HL-60 (cell line): ENCODE measurements around the gene APIP.
A peak's percentile ranks its signal among the peaks of the same experiment; 100 is the strongest.

Source experiments
- DNase-seq, 2 experiments: peaks; one replicate each; pipeline ENCODE4 v3.0.0-alpha.2; 2010 to 2020; ENCODE audit warnings: low read depth in 1 of 2, low spot score in 1 of 2
- H3K27ac ChIP-seq: fragments of 250-450 bp; sonication (Bioruptor Pico); replicated peaks from 2 replicates; pipeline ENCODE4 v1.5.1; 2020; ENCODE audit warnings: mild to moderate bottlenecking, moderate library complexity
- H3K27me3 ChIP-seq: fragments of 250-450 bp; sonication (Bioruptor Pico); 2 replicates; pipeline ENCODE4 v1.5.1; 2021; ENCODE audit warnings: mild to moderate bottlenecking, moderate library complexity; ENCODE audit not compliant: insufficient read depth, poor library complexity, severe bottlenecking
- H3K4me3 ChIP-seq: replicated peaks from 2 replicates; pipeline ENCODE4 v1.5.1; 2011; ENCODE audit warnings: mild to moderate bottlenecking, control low read depth, low read length; ENCODE audit not compliant: insufficient read depth
- GABPA ChIP-seq: IDR thresholded peaks from 2 replicates; pipeline ENCODE4 v1.6.1; 2012; ENCODE audit warnings: low read depth
- POLR2AphosphoS5 ChIP-seq: IDR thresholded peaks from 2 replicates; pipeline ENCODE4 v1.6.1; 2012; ENCODE audit warnings: low read depth
- SPI1 ChIP-seq: IDR thresholded peaks from 2 replicates; pipeline ENCODE4 v1.6.1; 2012; ENCODE audit warnings: low read depth, mild to moderate bottlenecking, borderline replicate concordance
- TF ChIP-seq, protein P1 (sequence below): IDR thresholded peaks from one replicate; pipeline ENCODE4 v1.5.1; 2011; ENCODE audit warnings: low read length, control low read depth, inconsistent platforms; ENCODE audit not compliant: insufficient read depth
- TF ChIP-seq, protein P2 (sequence below): IDR thresholded peaks from 2 replicates; pipeline ENCODE4 v1.6.1; 2012; ENCODE audit warnings: low read depth; ENCODE audit not compliant: insufficient replicate concordance

The APIP gene

DNA sequence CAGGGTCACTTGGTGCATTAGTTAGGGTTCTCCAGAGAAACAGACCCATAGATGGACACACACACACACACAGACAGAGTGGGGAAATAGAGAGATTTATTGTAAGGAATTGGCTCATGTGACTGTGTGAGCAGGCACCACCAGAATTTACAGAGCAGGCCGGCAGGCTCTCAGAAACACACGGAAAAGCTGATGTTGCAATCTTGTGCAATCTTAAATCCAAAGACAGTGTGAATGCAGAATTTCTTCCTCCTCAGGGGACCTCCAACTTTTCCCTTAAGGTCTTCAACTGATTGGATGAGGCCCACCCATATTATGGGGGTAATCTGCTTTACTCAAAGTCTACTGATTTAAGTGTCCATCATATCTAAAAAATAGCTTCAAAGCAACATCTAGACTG is 49.8 kb downstream of the APIP start:
- no peaks in the 10 kb centered on the region for H3K27me3 ChIP-seq
- H3K4me3 ChIP-seq = no peak overlapping the region
- no peak overlapping the region for H3K27ac ChIP-seq
- no peak for DNase-seq
- TF ChIP-seq GABPA = no peak
- TF ChIP-seq, protein P1, sequence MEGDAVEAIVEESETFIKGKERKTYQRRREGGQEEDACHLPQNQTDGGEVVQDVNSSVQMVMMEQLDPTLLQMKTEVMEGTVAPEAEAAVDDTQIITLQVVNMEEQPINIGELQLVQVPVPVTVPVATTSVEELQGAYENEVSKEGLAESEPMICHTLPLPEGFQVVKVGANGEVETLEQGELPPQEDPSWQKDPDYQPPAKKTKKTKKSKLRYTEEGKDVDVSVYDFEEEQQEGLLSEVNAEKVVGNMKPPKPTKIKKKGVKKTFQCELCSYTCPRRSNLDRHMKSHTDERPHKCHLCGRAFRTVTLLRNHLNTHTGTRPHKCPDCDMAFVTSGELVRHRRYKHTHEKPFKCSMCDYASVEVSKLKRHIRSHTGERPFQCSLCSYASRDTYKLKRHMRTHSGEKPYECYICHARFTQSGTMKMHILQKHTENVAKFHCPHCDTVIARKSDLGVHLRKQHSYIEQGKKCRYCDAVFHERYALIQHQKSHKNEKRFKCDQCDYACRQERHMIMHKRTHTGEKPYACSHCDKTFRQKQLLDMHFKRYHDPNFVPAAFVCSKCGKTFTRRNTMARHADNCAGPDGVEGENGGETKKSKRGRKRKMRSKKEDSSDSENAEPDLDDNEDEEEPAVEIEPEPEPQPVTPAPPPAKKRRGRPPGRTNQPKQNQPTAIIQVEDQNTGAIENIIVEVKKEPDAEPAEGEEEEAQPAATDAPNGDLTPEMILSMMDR = no peak
- TF ChIP-seq POLR2AphosphoS5 = no peak

DNA sequence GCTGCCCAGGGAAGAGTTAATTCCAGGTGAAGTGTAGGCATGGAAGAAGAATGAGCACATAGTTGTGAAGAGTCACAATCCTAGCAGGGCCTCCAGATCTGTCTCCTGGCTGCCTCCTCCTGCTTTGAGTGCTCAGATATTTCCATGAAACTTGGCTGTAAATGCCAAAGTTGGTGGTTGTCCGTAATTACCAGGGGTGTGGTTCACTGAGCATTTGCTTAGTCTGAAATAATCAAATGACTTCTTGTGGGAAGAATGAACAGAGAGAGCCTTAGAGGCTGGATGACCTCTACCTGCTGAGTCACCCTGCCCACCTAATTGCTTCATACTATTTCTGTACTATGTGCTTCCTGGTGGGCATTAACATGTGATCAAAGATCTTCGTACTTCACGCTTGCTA is 50.9 kb downstream of the APIP start:
- no peak overlapping the region for H3K4me3 ChIP-seq
- DNase-seq = no peak
- TF ChIP-seq GABPA (no peak), SPI1 (no peak), POLR2AphosphoS5 (no peak)
- TF ChIP-seq, protein P2, sequence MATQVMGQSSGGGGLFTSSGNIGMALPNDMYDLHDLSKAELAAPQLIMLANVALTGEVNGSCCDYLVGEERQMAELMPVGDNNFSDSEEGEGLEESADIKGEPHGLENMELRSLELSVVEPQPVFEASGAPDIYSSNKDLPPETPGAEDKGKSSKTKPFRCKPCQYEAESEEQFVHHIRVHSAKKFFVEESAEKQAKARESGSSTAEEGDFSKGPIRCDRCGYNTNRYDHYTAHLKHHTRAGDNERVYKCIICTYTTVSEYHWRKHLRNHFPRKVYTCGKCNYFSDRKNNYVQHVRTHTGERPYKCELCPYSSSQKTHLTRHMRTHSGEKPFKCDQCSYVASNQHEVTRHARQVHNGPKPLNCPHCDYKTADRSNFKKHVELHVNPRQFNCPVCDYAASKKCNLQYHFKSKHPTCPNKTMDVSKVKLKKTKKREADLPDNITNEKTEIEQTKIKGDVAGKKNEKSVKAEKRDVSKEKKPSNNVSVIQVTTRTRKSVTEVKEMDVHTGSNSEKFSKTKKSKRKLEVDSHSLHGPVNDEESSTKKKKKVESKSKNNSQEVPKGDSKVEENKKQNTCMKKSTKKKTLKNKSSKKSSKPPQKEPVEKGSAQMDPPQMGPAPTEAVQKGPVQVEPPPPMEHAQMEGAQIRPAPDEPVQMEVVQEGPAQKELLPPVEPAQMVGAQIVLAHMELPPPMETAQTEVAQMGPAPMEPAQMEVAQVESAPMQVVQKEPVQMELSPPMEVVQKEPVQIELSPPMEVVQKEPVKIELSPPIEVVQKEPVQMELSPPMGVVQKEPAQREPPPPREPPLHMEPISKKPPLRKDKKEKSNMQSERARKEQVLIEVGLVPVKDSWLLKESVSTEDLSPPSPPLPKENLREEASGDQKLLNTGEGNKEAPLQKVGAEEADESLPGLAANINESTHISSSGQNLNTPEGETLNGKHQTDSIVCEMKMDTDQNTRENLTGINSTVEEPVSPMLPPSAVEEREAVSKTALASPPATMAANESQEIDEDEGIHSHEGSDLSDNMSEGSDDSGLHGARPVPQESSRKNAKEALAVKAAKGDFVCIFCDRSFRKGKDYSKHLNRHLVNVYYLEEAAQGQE = no peak
- TF ChIP-seq, protein P1 = no peak
- no peaks in the 10 kb centered on the region for H3K27me3 ChIP-seq
- H3K27ac ChIP-seq = no peak overlapping the region

DNA sequence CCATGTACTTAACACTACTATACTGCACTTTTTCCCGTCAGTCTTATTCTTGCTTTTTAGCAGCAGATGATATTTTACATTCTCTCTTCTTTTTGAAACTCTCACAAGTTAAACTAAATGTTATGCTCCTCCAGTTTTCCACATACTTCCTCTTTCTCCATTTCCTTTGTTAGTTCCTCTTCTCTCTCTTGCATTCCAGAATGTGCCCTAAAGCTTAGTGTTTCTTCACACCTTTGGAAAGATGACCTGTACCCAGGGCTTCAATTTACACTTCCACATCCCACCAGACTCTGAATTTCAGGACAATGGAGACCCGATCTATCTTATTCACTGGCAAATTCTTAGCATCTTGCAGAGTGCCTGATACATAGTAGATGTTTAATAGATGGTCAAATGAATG is 51.8 kb downstream of the APIP start:
- DNase-seq = peak in 1 of 2 experiments; percentile 22
- TF ChIP-seq SPI1 = peak; percentile 25; the same call in 1 of the 2 replicates
- TF ChIP-seq, protein P2 = no peak
- no peaks in the 10 kb centered on the region for H3K27me3 ChIP-seq

DNA sequence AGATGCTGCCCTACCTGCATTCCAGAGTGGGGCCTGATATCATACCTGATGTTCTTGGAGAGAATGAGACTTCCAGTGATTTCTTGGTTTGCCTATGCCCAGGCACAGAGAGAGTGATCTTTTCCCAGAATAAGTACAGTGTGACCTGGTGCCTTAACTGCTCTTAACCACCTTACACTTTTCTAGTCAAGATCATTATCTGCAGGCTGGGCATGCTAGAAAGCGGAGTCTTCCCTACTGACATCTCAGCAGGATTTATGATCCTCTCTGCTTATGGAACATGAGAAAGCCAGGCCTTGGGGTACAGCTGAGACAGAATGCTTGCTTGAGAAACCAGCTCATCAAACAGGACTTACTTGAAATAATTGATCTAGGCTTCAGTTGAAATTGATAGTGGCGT is 53.1 kb downstream of the APIP start:
- no peaks in the 10 kb centered on the region for H3K27me3 ChIP-seq
- H3K4me3 ChIP-seq = no peak overlapping the region
- H3K27ac ChIP-seq = no peak overlapping the region
- DNase-seq = no peak
- TF ChIP-seq, protein P2 = no peak
- TF ChIP-seq GABPA (no peak), SPI1 (no peak), POLR2AphosphoS5 (no peak)
- TF ChIP-seq, protein P1 = no peak

More for the DNA sequence above, 51.8 kb downstream of the APIP start:
- Histone ChIP-seq H3K27ac (no peak overlapping the region), H3K4me3 (no peak overlapping the region)
